GM21526 (cell line): ENCODE results near the gene PIGBOS1.
A peak's percentile ranks its signal among the peaks of the same experiment; 100 is the strongest.

Source experiments
- ATAC-seq: cut with Tn5 transposase; IDR thresholded peaks from one replicate; pipeline ENCODE4 v1.9.1; 2021; ENCODE audit warnings: moderate library complexity; ENCODE audit not compliant: unreplicated experiment, low FRiP score

Gene PIGBOS1, protein sequence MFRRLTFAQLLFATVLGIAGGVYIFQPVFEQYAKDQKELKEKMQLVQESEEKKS

DNA sequence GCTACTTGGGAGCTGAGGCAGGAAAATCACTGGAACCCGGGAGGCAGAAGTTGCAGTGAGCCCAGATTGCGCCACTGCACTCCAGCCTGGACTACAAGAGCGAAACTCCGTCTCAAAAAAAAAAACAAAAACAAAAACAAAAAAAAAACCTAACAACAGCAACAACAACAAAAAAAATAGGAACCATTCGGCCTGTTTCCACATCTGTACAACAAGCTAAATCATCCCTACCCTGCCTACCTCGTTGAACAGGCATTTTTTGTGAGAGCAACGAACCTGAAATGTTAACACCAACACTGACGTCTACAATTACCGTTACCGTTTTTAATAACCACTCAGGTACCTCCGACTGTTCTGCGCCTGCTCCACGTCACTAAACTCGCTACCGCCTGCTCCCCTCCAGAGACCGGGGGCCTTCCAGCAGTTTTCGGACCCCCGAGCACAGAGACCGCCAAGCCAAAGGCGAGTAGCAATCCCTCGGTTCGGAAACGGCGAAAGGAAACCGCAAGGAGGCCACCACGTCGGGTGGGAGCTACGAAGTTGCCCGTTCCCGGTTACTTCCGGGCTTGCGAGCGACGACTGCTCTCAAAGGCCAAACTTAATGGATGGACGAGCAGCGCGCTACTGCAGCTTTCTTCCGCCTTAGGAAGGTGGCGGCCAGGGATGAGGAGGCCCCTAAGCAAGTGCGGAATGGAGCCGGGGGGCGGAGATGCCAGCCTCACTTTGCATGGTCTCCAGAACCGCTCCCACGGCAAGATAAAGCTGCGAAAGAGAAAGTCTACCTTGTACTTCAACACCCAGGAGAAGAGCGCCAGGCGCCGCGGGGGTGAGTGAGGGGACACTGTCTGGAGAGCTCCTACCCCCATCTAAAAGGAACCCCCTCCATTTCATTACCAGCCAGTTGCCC, at the start of gene PIGBOS1, which contains the start of gene PIGB:
Gene PIGBOS1, minus strand, starts transcription at position 536 of the 907 bp plus-strand sequence. CDS start 1,331 bp downstream, outside the sequence.
Gene PIGB, plus strand, starts transcription at position 635 of the 907 bp plus-strand sequence. Its CDS starts 29 bp downstream, at position 664.
- peak; percentile 90 for ATAC-seq

DNA sequence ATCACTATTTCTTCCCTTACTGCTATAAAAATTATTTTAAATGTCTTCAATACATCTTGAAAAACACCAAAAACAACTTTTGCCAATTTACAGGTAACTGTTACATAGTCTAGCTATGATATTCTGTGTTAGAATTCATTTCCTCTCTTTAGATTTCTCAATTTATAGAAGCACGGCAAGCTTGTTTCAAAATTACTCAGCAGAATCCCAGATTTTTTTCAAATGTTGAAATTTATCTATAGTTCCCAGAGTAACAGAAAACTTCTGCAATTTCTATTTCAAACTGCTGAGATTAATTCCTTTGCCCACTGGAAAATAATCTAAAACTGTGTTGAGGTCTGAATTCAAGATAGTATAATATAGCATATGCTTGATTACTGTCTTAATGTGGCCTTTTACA, 48.1 kb upstream of the PIGBOS1 start:
- ATAC-seq, result no peak

DNA sequence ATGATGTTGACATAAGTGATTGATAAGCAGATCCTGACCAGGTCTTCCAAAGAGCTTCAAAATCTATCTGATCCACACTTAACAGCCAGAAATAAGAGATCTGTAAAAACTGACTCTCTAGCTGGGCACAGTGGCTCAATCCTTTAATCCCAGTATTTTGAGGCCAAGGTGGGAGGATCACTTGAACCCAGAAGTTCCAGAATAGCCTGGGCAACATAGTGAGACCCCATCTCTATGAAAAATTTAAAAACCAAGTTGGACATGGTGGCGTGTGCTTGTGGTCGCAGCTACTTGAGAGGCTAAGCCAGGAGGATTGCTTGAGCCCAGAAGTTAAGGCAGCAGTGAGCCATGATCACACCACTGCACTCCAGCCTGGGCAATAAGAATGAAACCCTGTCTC, 43.7 kb upstream of the PIGBOS1 start:
- no peak for ATAC-seq

DNA sequence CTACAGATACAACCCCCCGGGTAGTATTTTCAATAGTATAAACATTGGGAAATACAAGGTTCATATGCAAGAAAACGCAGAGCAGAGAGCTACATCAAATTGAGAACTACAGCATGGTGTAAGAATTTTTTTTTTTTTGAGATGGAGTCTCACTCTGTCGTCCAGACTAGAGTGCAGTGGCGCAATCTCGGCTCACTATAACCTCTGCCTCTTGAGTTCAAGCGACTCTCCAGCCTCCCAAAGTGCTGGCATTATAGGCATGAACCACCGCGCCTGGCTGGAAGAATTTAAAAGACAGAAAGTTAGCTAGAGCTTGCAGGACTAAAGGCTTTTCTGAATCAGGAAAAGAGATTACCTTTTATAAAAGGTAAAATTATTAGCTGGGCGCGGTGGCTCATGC, 42.1 kb upstream of the PIGBOS1 start:
- ATAC-seq, result no peak

DNA sequence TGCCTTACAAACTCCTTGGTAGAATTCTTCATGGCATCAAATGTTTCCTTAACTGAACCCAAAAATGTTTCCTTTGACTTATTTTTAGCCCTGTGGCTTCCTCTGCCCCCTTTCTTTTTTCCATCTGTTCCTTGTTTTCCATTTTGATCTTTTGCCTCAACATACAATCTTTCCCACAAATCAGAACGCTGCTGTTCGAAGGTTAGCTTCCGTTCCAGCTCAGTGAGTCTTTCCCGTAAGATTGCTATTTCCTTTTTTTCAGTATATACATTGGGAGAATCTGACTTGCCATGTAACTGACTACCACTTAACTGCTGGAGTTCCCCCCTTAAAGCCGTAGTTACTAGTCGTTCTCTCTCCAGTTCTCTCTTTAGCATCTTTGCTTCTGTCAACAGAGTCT, 41.3 kb upstream of the PIGBOS1 start:
- ATAC-seq, result no peak

DNA sequence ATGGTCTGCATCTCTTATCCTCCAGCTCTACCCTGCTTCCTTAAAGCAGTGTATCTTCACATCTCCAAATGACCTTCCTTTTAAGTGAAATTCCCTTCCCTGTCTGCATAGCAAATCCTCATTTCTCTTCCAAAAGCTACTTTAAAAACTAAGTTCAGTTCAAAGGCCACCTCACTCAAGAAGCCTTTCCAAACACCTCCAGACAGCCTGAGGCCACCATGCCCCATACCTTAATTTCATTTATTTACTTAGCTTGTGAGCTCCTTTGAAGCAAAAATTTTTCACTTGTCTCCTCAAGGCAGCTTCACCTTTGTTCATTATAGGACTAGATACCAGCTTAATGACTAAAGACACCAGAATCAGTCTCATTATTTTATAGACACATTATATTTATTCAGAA, 39.5 kb upstream of the PIGBOS1 start:
- ATAC-seq, result no peak

DNA sequence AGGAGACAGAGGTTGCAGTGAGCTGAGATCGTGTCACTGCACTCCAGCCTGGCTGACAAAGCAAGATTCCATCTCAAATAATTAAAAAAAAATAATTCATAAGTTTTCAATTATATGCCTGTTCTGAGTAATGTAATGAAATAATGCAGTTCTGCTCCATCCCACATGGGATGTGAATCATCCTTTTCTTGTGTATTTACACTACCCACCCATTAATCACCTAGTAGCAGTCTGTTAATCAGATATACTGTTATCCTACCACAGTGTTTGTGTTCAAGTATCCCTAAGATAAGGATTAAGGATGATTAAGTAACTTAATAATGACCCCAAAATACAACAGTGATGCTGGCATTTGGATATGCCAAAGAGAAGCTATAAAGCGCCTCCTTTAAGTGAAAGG, 38.9 kb upstream of the PIGBOS1 start:
- ATAC-seq, result no peak

DNA sequence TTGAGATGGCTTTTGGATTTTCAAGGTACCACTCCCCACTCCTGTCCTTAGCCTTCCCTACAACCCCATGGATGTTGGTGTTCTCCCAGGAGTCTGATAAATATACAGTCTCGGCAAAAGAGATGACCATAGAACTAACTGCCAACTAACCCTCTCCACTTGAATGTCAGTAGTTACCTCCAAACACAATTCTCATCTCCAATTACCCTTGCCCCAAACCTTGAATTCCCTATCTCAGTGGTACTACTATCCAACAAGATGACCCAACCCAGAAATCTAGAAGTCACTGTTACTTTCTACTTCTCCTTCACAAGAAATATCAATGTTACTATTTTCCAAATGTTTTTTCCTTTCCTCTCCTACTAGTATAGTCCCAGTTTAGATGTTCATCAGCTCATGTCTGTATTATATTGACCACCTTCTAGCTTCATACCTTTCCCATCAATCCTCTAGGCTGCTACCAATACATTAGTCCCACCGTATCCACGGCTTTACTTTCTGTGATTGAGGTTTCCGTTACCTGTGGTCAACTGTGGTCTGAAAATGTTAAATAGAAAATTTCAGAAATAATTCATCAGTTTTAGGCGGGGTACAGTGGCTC, 38.2 kb upstream of the PIGBOS1 start:
- no peak for ATAC-seq

DNA sequence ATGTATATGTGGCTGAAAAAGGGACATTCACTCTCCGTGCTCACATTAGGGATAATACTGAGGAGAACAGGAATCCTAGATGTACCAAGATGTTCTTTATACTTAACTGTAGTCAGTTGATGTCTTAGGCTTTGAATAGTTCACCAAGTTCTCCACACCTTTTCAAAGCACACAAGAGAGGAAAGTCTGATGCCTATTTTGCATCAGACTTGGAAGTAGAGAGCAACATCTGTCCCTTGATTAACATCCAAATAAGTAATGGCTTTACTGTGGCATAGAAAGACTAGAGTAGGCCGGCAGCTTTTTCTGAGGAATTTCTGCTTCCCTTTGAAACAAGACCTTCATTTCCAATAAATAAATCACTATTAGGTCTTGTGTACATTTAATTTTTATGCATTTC, 34.1 kb upstream of the PIGBOS1 start:
- no peak for ATAC-seq

DNA sequence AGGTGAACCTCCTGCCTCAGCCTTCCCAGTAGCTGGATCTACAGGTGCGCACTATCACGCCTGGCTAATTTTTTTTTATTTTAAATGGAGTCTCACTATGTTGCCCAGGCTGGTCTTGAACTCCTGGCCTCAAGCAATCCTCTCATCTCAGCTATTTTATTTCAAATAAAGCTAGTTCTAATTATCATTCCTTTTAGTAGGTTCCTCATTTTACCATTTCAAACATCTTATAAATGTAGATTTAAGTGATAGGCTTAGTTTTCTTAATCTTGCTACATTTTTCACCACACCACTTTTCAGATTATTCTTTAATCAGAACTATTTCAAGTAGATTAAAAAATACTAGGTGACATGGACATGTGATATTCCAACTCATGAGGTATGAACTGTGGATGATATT, 30.4 kb upstream of the PIGBOS1 start:
- ATAC-seq, result no peak

DNA sequence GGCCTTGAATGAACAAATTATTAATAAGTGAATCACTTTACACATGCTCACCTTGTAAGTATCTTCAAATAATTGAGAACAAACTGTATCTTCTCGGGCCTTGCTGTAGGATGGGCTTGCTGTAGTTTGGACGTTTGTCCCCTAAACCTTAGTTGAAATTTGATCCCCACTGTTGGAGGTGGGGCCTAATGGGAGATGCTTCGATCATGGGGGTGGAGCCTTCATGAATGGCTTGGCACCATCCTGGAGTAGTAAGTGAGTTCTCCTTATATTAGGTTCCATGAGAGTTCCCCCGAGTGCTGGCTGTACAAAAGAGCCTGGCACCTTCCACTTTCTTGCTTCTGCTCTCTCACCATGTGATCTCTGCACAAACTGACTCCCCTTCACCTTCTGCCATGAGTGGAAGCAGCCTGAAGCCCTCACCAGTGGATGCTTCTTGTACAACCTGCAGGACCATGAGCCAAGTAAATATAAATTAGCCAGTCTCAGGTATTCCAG, 29.4 kb upstream of the PIGBOS1 start:
- no peak for ATAC-seq

DNA sequence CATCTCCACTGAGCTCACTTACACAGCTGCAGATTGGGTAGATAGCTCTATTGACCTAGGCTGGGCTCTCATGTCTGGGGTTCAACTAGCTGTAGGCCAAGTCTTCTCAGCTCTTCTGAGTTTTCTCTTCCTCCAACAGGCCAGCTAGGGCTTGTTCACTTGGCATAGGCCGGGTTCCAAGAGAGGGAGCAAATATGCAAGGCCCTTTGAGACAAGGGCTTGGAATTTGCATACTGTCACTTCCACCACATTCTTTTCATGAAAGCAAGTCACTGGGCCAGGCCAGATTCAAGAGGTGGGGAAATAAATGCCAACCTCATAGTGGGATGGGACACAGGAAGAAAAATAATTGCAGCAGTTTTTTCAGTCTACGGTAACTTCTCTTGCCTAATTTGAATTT, 25.3 kb upstream of the PIGBOS1 start:
- no peak for ATAC-seq

DNA sequence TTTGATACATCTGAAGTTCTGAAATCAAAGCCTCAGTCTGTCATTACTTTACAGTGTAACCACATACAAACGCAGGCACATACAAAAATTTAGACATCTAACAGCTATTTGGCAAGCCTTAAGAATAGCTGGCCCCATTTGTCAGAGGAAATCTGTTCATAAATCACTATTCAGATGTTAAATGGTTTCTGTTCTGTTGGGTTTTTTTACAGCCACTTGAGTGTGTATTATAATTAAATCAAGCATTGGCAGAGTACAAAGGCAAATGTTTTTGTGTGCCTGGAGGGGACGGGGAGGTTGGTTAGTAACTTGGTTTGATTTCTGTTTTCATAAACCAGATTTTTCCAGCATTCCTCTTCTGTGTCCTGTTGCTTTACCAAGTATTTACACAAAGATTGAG, 24.2 kb upstream of the PIGBOS1 start:
- no peak for ATAC-seq

DNA sequence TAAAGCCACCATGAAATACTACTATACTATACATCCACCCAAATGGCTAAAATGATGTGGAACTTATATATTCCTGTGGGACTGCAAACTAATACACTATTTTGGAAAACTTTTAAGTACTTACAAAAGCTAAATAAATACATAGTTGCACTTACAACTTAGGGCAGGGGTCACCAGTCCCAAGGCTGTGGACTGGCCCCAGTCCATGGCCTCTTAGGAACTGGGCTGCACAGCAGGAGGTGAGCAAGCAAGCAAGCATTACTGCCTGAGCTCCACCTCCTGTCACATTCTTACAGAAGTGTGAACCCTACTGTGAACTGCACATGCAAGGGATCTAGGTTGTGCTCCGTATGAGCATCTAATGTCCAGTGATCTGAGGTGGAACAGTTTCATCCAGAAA, 18.2 kb upstream of the PIGBOS1 start:
- no peak for ATAC-seq

DNA sequence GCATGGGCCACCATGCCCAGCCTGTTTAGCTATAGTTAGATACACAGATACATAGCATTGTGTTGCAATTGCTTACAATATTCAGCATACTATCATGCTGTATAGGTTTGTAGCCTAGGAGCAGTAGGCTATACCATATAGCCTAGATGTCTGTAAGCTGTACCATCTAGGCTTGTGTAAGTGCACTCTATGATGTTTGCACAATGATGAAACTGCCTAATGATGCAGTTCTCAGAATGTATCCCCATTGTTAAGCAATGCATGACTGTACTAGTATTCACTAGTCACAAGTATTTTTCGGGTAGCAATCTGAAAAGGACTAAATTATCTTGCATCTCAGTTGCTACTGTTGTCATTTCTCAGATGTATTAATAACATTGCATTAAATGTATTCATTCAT, 16.1 kb upstream of the PIGBOS1 start:
- ATAC-seq, result no peak

DNA sequence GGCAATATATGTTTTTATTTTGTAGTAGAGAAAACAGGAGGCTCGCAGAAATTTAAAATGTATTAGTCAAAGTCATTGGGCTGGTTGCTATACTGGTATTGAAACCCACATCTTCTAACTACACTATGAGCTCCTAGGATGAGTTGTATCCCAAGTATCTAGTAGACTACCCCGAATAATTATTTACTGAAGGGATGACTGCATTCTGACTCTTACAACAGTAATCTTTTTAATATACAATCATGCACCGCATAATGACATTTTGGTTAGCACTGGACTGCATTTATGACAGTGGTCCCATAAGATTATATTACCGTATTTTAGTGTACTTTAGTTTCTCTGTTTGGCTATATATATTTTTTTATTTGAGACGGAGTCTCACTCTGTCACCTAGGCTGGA, 15.4 kb upstream of the PIGBOS1 start:
- ATAC-seq, result no peak

DNA sequence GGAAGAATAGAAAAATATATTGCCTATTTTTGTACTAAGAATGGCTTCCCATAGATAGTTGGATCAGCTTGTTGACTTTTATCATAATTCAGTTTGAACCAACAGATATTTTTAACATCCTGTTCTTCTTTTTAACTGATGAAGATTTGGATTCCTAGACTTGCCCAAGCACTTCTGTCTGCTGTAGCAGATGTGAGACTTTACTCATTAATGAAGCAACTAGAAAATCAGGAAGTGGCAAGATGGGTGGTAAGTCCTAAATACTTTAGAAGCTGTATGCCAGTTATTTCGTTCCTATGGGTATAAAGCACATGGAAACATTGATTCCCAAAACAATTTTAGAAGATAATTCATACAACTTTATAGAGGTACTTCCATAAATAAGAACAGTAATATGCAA, 8.5 kb upstream of the PIGBOS1 start:
- ATAC-seq, result no peak

DNA sequence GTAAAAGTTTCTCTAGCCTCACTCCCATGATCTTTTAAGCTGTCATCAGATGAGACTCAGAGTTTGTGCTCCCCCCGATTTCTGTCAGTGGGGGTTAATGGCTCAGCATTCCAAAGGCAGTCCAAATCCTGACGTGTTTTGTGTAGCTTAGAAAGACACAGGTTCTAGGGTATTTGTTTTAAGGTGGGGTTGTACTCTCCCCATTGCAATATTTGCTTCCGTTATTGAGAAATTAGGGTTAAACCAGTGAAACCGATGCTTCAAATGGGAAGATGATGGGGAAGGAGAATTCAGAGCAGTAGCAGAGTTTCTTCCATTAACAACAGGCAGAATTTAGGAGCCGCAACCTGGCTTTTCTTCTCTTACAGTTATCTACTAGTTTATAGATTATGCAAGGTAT, 3.5 kb upstream of the PIGBOS1 start:
- no peak for ATAC-seq

DNA sequence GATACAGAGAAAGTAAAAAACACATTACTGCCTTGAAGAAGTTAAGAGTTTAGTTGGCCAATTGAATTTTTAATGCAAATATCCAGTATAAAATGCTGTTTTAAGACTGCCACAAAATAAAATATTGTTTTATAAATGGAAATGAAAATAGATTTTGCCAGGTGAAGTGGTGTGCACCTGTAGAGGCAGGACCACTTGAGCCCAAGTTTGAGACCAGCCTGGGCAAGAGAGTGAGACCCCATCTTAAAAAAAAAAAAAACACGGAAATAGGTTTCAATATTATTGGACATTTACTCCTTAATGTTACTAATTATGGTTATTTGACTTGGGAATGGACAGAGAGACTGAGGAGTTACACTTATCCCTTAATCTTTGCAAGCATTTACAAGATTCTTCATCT, 2.0 kb upstream of the PIGBOS1 start:
- no peak for ATAC-seq

DNA sequence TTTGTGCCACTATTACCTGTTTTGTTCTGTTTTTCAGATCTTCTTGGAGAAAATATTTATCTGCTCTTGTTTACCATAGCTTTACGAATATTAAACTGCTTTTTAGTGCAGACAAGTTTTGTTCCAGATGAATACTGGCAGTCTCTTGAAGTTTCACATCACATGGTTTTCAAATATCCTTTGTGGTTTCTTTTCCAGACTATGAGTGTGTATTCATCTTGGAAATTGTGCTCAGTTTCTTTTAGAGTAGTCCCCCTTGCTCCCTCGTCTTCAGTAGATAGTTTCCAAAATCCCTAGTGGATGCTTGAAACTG, 1.3 kb upstream of the PIGBOS1 start:
- ATAC-seq, result no peak

DNA sequence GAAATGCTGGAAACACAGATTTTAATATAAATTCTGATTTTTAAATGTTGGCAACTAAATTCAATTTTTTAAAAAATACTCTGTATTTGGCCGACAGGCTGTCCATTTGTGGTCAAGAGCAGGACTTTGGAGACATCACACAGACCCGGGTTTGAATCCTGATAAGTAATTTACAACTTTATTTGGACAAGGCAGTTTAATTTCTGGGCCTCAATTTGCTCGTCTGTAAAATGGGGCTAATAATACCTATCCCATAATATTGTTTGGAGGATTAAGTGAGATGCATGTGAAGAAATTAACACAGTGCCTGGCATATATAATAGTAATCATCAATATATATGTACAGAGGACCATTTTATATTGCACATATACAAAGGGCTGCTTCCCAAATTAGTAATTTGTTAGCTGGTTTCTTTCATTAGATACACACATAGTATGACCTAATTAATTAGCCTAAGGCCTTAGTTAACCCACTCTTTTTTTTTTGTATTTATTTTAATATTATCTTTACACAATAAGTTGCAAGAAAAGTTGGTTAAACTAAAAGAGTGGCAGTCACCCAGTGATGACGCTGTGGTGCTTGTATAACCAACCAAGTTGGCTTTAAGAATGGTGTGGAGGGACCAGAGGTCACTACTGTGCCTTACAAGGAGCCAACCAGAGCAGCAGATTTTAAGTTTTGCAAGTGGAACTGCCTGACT, 764 bp upstream of the PIGBOS1 start:
- peak; percentile 47 for ATAC-seq
